Neural progenitor cell (in vitro differentiated cells): ENCODE measurements around the gene KDM8. TPM values are rescaled to one million over a fixed set of nuclear protein-coding genes. Genes with fewer than 3 reads are reported as not detected.

Experiments used
- DNase-seq: peaks from one replicate; pipeline ENCODE4 v3.0.0-alpha.2; 2016; ENCODE audit warnings: low spot score
- H2AFZ ChIP-seq: fragments of 200-600 bp; sonication (generic); replicated peaks from 2 replicates; pipeline ENCODE4 v1.6.1; 2016; ENCODE audit warnings: antibody characterized with exemption
- H3F3A ChIP-seq: fragments of 200-600 bp; sonication (generic); 2 replicates; pipeline ENCODE4 v1.6.1; 2016; ENCODE audit warnings: antibody characterized with exemption, low read depth
- H3K27ac ChIP-seq: fragments of 200-600 bp; sonication (generic); 2 replicates; pipeline ENCODE4 v1.5.1; 2016; ENCODE audit warnings: mild to moderate bottlenecking
- H3K27me3 ChIP-seq: fragments of 200-600 bp; sonication (generic); 2 replicates; pipeline ENCODE4 v1.6.1; 2016; ENCODE audit warnings: mild to moderate bottlenecking, moderate library complexity
- H3K36me3 ChIP-seq: fragments of 200-600 bp; sonication (generic); 2 replicates; pipeline ENCODE4 v1.5.1; 2016
- H3K4me1 ChIP-seq: fragments of 200-600 bp; sonication (generic); 2 replicates; pipeline ENCODE4 v1.6.1; 2016; ENCODE audit warnings: mixed run types
- H3K4me2 ChIP-seq: fragments of 200-600 bp; sonication (generic); 2 replicates; pipeline ENCODE4 v1.6.1; 2016
- H3K4me3 ChIP-seq: fragments of 200-600 bp; sonication (generic); 2 replicates; pipeline ENCODE4 v1.5.1; 2016
- H3K79me2 ChIP-seq: fragments of 200-600 bp; sonication (generic); 2 replicates; pipeline ENCODE4 v1.6.1; 2016; ENCODE audit warnings: low read depth
- H3K9ac ChIP-seq: fragments of 200-600 bp; sonication (generic); 2 replicates; pipeline ENCODE4 v1.6.1; 2016
- H3K9me3 ChIP-seq: fragments of 200-600 bp; sonication (generic); 2 replicates; pipeline ENCODE4 v1.5.1; 2016; ENCODE audit warnings: low read depth
- H4K20me1 ChIP-seq: fragments of 200-600 bp; sonication (generic); 2 replicates; pipeline ENCODE4 v1.6.1; 2016; ENCODE audit warnings: low read depth
- H3K27ac Mint-ChIP-seq: 3 replicates; pipeline ENCODE4 v1.8.0; 2021; ENCODE audit warnings: mixed read lengths
- H3K27me3 Mint-ChIP-seq: 2 replicates; pipeline ENCODE4 v1.8.0; 2022; ENCODE audit warnings: low read depth, mild to moderate bottlenecking, inconsistent platforms, moderate library complexity, mixed read lengths; ENCODE audit not compliant: insufficient read depth
- H3K36me3 Mint-ChIP-seq: 3 replicates; pipeline ENCODE4 v1.8.0; 2021; ENCODE audit warnings: mixed read lengths
- H3K4me1 Mint-ChIP-seq: 3 replicates; pipeline ENCODE4 v1.8.0; 2021; ENCODE audit warnings: mixed read lengths
- H3K4me3 Mint-ChIP-seq: 3 replicates; pipeline ENCODE4 v1.8.0; 2021; ENCODE audit warnings: mild to moderate bottlenecking, moderate library complexity, mixed read lengths
- H3K9me3 Mint-ChIP-seq: 3 replicates; pipeline ENCODE4 v1.8.0; 2020; ENCODE audit warnings: mixed read lengths
- CTCF ChIP-seq: fragments of 200-600 bp; sonication (generic); IDR thresholded peaks from 2 replicates; pipeline ENCODE4 v1.5.1; 2017; ENCODE audit warnings: antibody characterized with exemption, mild to moderate bottlenecking
- EZH2 ChIP-seq: fragments of 200-600 bp; sonication (generic); IDR thresholded peaks from 2 replicates; pipeline ENCODE4 v1.6.1; 2017; ENCODE audit warnings: antibody characterized with exemption, mild to moderate bottlenecking, moderate library complexity
- EZH2phosphoT487 ChIP-seq: fragments of 200-600 bp; sonication (generic); IDR thresholded peaks from 2 replicates; pipeline ENCODE4 v1.6.1; 2017; ENCODE audit warnings: antibody characterized with exemption
- total RNA-seq: library from RNA; depleted of rRNA; stranded (reverse); fragments of >200 nt; gene quantifications from 2 replicates; pipeline ENCODE4 v1.2.3, GENCODE V29; 2015; ENCODE audit warnings: low replicate concordance

KDM8 gene
- total RNA-seq, 1 donor from 2014 or later: 6.5 TPM

- H3K27me3 Mint-ChIP-seq: no peaks in the 10 kb centered on the region
- H3K9ac ChIP-seq: no peak overlapping the region
- DNase-seq: no peak
- H3K27me3 ChIP-seq: no peaks in the 10 kb centered on the region
- no peak overlapping the region for H3K27ac ChIP-seq
- H3K36me3 ChIP-seq: no peaks in the 10 kb centered on the region
- no peak overlapping the region for H3K4me3 Mint-ChIP-seq
- no peak overlapping the region for H2AFZ ChIP-seq
- H3K9me3 Mint-ChIP-seq: no peaks in the 10 kb centered on the region
- peaks cover 3% of the 10 kb centered on the region for H3K79me2 ChIP-seq
- H3K4me1 Mint-ChIP-seq: peaks cover 11% of the 10 kb centered on the region
- H3K9me3 ChIP-seq: no peaks in the 10 kb centered on the region
- H4K20me1 ChIP-seq: peaks cover 5% of the 10 kb centered on the region
- H3K4me2 ChIP-seq: no peak overlapping the region
- H3K36me3 Mint-ChIP-seq: peaks cover 5% of the 10 kb centered on the region
- TF ChIP-seq EZH2 (no peak), CTCF (no peak), EZH2phosphoT487 (no peak)
- no peak overlapping the region for H3K4me3 ChIP-seq
- peaks cover 21% of the 10 kb centered on the region for H3F3A ChIP-seq
- peaks cover 28% of the 10 kb centered on the region for H3K4me1 ChIP-seq
- H3K27ac Mint-ChIP-seq: no peak overlapping the region
Observed at GRCh38 chr16:27254262-27254811, 51.0 kb downstream of the KDM8 start.

- Histone ChIP-seq H3K9ac (no peak overlapping the region), H2AFZ (no peak overlapping the region), H3K27me3 (no peaks in the 10 kb centered on the region), H3K4me1 (peaks cover 24% of the 10 kb centered on the region), H3F3A (no peaks in the 10 kb centered on the region), H3K36me3 (no peaks in the 10 kb centered on the region), H3K79me2 (peaks cover 4% of the 10 kb centered on the region), H3K27ac (no peak overlapping the region), H4K20me1 (peaks cover 6% of the 10 kb centered on the region), H3K9me3 (no peaks in the 10 kb centered on the region), H3K4me2 (no peak overlapping the region), H3K4me3 (no peak overlapping the region)
- peaks cover 5% of the 10 kb centered on the region for H3K36me3 Mint-ChIP-seq
- TF ChIP-seq EZH2phosphoT487 (no peak), EZH2 (no peak), CTCF (no peak)
- no peak overlapping the region for H3K27ac Mint-ChIP-seq
- H3K4me3 Mint-ChIP-seq: no peak overlapping the region
- H3K27me3 Mint-ChIP-seq: no peaks in the 10 kb centered on the region
- peaks cover 20% of the 10 kb centered on the region for H3K4me1 Mint-ChIP-seq
- no peaks in the 10 kb centered on the region for H3K9me3 Mint-ChIP-seq
- DNase-seq: no peak
Observed at GRCh38 chr16:27256861-27257260, 53.5 kb downstream of the KDM8 start.

GRCh38 chr16:27257271-27257670 is 53.9 kb downstream of the KDM8 start:
- Mint-ChIP-seq H3K36me3 (peaks cover 5% of the 10 kb centered on the region), H3K27ac (no peak overlapping the region)

More at GRCh38 chr16:27257271-27257670, 53.9 kb downstream of the KDM8 start:
- Histone ChIP-seq H3K4me2 (no peak overlapping the region), H3K27ac (no peak overlapping the region), H3K9me3 (no peaks in the 10 kb centered on the region), H4K20me1 (peaks cover 6% of the 10 kb centered on the region), H3K9ac (no peak overlapping the region), H3F3A (no peaks in the 10 kb centered on the region), H2AFZ (no peak overlapping the region), H3K4me3 (no peak overlapping the region), H3K36me3 (no peaks in the 10 kb centered on the region), H3K79me2 (peaks cover 4% of the 10 kb centered on the region), H3K4me1 (peaks cover 22% of the 10 kb centered on the region), H3K27me3 (no peaks in the 10 kb centered on the region)
- Mint-ChIP-seq H3K4me1 (peaks cover 20% of the 10 kb centered on the region), H3K4me3 (no peak overlapping the region), H3K27me3 (no peaks in the 10 kb centered on the region), H3K9me3 (no peaks in the 10 kb centered on the region)
- DNase-seq: no peak
- no peak for TF ChIP-seq EZH2
- TF ChIP-seq EZH2phosphoT487: no peak
- TF ChIP-seq CTCF: no peak
